A204.1 (cell line): ENCODE results near the gene ASZ1.

Source experiments
- FAIRE-seq: peaks from 2 replicates; lab custom pipeline; 2012; peaks lifted over from hg19 to GRCh38; lab: Jason Lieb, UNC

ASZ1 gene

GRCh38 chr7:117346161-117346560 is 81.1 kb downstream of the ASZ1 start:
- FAIRE-seq: no peak

- FAIRE-seq: no peak
These were observed 89.3 kb downstream of the ASZ1 start for GRCh38 chr7:117338020-117338419.

- no peak for FAIRE-seq
These were observed 94.1 kb downstream of the ASZ1 start for GRCh38 chr7:117333168-117333567.

GRCh38 chr7:117332031-117332430 is 95.3 kb downstream of the ASZ1 start:
- FAIRE-seq: no peak

GRCh38 chr7:117325836-117326235 is 101.5 kb downstream of the ASZ1 start:
- FAIRE-seq: no peak

- no peak for FAIRE-seq
These were observed 102.3 kb downstream of the ASZ1 start for GRCh38 chr7:117324960-117325359.

GRCh38 chr7:117323851-117324711 is 103.2 kb downstream of the ASZ1 start:
- no peak for FAIRE-seq

- FAIRE-seq: no peak
These were observed 103.9 kb downstream of the ASZ1 start for GRCh38 chr7:117323305-117323850.

GRCh38 chr7:117322741-117323304 is 104.5 kb downstream of the ASZ1 start, which contains the start of gene WNT2:
Gene WNT2, minus strand, starts transcription at chr7:117323058. Its CDS starts 69 bp downstream, at chr7:117322989.
- FAIRE-seq: no peak

GRCh38 chr7:117320523-117320922 is 106.8 kb downstream of the ASZ1 start:
- FAIRE-seq: no peak

- no peak for FAIRE-seq
These were observed 108.1 kb downstream of the ASZ1 start for GRCh38 chr7:117319181-117319580.

GRCh38 chr7:117313582-117313981 is 113.7 kb downstream of the ASZ1 start:
- no peak for FAIRE-seq
